Left lung (tissue), 10 donors: Measurements from ENCODE around the gene ADAMTS2. TPM values are rescaled to one million over a fixed set of nuclear protein-coding genes. Genes with fewer than 3 reads are reported as not detected.

Source experiments
- ATAC-seq: fragments of 200-7000 bp; cut with Tn5 transposase; one replicate; pipeline ENCODE4 v1.9.1; 2020; ENCODE audit warnings: moderate library complexity
- DNase-seq, 4 donors: peaks; one replicate each; pipeline ENCODE4 v3.0.0-alpha.2; 2013 to 2020
- H3K27ac ChIP-seq, 2 donors: fragments of 200-600 bp; sonication (generic) in 1 of 2; one replicate each; pipeline versions ENCODE4 v1.5.0 to v1.8.0; 2020 to 2021
- H3K27me3 ChIP-seq, 2 donors: fragments of 200-600 bp; sonication (generic) in 1 of 2; one replicate each; pipeline versions ENCODE4 v1.5.0 to v1.8.0; 2020 to 2021
- H3K36me3 ChIP-seq, 2 donors: fragments of 200-600 bp; sonication (generic) in 1 of 2; one replicate each; pipeline versions ENCODE4 v1.5.0 to v1.8.0; 2020 to 2021
- H3K4me1 ChIP-seq, 2 donors: fragments of 200-600 bp; one replicate each; pipeline ENCODE4 v1.8.0; 2021
- H3K4me3 ChIP-seq, 2 donors: fragments of 200-600 bp; sonication (generic) in 1 of 2; one replicate each; pipeline versions ENCODE4 v1.5.0 to v1.8.0; 2020 to 2021; ENCODE audit warnings: mild to moderate bottlenecking in 1 of 2
- H3K9me3 ChIP-seq, 2 donors: fragments of 200-600 bp; sonication (generic) in 1 of 2; one replicate each; pipeline versions ENCODE4 v1.5.0 to v1.8.0; 2020 to 2021
- intact Hi-C, 2 donors: fragments of 100-400 bp; cut with DNase I; formaldehyde crosslinking; loops; one replicate each; pipeline versions ENCODE4 v1.11.2 to v1.14.2; 2022
- polyA plus RNA-seq, 6 donors: library from polyadenylated mRNA; unstranded; fragments of 120-200 nt; gene quantifications; one replicate each; pipeline ENCODE4 v1.2.1, GENCODE V29; 2013; ENCODE audit not compliant: insufficient read length in 6 of 6
- total RNA-seq, 2 donors: library from RNA; stranded (reverse); fragmentation: NEBNext Ultra II Directional; extraction: Animal tissue kit (Norgen Biotek cat#: 25700); gene quantifications; one replicate each; pipeline ENCODE4 v1.2.1, GENCODE V29; 2021
- TF ChIP-seq, protein P1 (sequence below), 2 donors: fragments of 200-600 bp; sonication (generic) in 1 of 2; IDR thresholded peaks; one replicate each; pipeline versions ENCODE4 v1.5.0 to v1.8.0; 2021; ENCODE audit warnings: antibody characterized with exemption in 2 of 2
- donor health status: DM: no; HTN: yes; CAD: no.
- donor health status: DM: no; HTN: no; CAD: no.

The ADAMTS2 gene
- total and polyA plus RNA-seq, 8 donors = 27.5 to 68.2 (median 36.0) TPM

DNA sequence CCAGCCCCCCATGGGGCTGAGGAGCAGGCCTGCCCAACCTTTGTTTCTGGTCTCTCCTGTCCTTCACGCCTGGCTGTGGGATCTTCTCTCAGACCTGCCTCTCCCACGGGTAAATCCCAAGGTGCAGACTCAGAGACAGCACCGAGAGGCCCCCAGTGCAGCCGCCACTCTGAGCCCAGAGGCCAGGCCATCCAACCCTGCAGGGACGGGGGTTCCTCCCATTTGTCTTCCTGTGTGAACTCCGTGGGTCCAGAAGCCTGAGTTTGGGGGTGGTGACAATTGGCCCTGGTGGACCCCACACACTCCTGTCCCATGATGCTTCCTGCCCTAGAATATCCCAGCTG lies 123.4 kb downstream of the ADAMTS2 start:
- Histone ChIP-seq H3K4me1 (no peaks in the 10 kb centered on the region), H3K36me3 (no peaks in the 10 kb centered on the region), H3K27ac (no peak overlapping the region), H3K27me3 (no peaks in the 10 kb centered on the region), H3K4me3 (no peak overlapping the region), H3K9me3 (peaks cover 0 to 12% of the 10 kb centered on the region in 2 donors)
- ATAC-seq (no peak), DNase-seq (peak in 1 of 4 donors; percentile 39)
- TF ChIP-seq, protein P1, sequence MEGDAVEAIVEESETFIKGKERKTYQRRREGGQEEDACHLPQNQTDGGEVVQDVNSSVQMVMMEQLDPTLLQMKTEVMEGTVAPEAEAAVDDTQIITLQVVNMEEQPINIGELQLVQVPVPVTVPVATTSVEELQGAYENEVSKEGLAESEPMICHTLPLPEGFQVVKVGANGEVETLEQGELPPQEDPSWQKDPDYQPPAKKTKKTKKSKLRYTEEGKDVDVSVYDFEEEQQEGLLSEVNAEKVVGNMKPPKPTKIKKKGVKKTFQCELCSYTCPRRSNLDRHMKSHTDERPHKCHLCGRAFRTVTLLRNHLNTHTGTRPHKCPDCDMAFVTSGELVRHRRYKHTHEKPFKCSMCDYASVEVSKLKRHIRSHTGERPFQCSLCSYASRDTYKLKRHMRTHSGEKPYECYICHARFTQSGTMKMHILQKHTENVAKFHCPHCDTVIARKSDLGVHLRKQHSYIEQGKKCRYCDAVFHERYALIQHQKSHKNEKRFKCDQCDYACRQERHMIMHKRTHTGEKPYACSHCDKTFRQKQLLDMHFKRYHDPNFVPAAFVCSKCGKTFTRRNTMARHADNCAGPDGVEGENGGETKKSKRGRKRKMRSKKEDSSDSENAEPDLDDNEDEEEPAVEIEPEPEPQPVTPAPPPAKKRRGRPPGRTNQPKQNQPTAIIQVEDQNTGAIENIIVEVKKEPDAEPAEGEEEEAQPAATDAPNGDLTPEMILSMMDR (IDR thresholded peaks at IDR 0.05) = no peak
- intact Hi-C loops = no loop called here

DNA sequence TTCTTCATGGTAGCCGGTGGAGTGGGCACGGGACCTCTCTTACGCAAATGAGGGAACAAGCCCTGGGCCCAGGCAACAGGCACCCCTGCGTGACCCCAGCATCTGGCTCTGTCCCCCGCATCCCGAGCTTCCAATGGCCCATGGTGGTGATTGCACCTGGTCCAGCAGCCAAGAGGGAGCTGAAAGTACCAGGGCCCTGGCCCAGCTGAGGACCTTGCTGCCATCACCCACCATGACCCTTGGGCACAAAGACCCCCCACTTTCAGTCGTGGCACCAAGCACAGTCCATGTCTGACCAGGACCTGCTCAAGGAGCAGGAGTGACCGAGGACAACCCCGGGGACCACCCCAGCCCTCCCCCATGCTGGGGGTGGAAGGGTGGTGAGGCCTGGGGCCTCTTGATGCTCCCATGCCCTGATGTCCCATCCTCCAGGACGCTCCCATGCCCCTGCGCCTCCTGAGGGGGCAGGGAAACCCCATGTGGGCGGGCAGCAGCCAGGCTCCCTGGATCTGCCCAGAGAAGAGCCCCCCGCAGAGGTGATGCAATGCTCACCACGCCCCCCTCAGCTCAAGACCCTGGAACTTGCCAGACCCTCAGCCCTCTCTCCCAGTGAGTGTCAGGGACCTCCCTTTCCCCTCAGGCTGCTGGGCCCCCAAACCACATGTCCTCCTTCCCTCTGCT lies 123.9 kb downstream of the ADAMTS2 start:
- intact Hi-C loops = no loop called here
- no peak overlapping the region for H3K27ac ChIP-seq
- H3K27me3 ChIP-seq = no peaks in the 10 kb centered on the region
- no peaks in the 10 kb centered on the region for H3K36me3 ChIP-seq
- peak in 1 of 4 donors; percentile 61 for DNase-seq
- no peak overlapping the region for H3K4me3 ChIP-seq
- peaks cover 0 to 12% of the 10 kb centered on the region in 2 donors for H3K9me3 ChIP-seq
- TF ChIP-seq, protein P1 (IDR thresholded peaks at IDR 0.05) = no peak
- no peak for ATAC-seq
- H3K4me1 ChIP-seq = no peaks in the 10 kb centered on the region

GRCh38 chr5:179220716-179221115 lies 124.5 kb downstream of the ADAMTS2 start:
- no peak overlapping the region for H3K27ac ChIP-seq
- TF ChIP-seq, protein P1 (IDR thresholded peaks at IDR 0.05) = no peak
- DNase-seq (peak in 1 of 4 donors; percentile 45), ATAC-seq (no peak)
- H3K36me3 ChIP-seq = no peaks in the 10 kb centered on the region
- no peaks in the 10 kb centered on the region for H3K27me3 ChIP-seq
- H3K9me3 ChIP-seq = peaks cover 0 to 12% of the 10 kb centered on the region in 2 donors
- H3K4me3 ChIP-seq = no peak overlapping the region
- no peaks in the 10 kb centered on the region for H3K4me1 ChIP-seq
- intact Hi-C loops = no loop called here

- Histone ChIP-seq H3K27me3 (no peaks in the 10 kb centered on the region), H3K36me3 (no peaks in the 10 kb centered on the region), H3K4me3 (no peak overlapping the region), H3K27ac (no peak overlapping the region), H3K9me3 (peaks cover 0 to 12% of the 10 kb centered on the region in 2 donors), H3K4me1 (no peaks in the 10 kb centered on the region)
- ATAC-seq (no peak), DNase-seq (peak in 1 of 4 donors; percentile 62)
- TF ChIP-seq, protein P1 (IDR thresholded peaks at IDR 0.05) = no peak
- intact Hi-C loops = no loop called here
Measured at GRCh38 chr5:179219661-179220620, 125.3 kb downstream of the ADAMTS2 start.

DNA sequence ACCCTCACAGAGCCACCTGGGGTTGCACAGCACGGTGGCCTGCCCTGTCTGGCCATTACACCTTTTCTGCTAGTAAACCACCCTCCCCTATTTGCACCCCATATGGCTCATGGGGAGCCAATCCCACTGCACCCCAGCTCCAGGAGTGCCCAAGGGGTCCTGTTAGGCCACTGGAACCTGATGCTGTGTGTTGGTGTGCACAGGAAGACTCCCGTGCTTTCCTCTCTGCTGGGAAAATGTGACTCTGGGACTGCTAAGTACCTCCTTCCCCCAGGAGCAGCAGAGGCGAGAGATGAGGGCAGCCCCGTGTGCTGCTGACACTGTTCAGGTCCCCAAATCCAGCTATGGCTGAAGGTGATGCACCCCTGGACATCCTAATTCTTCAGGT lies 126.3 kb downstream of the ADAMTS2 start:
- H3K4me3 ChIP-seq = no peak overlapping the region
- intact Hi-C loops = no loop called here

More for the DNA sequence above, 126.3 kb downstream of the ADAMTS2 start:
- Histone ChIP-seq H3K36me3 (no peaks in the 10 kb centered on the region), H3K9me3 (peaks cover 0 to 5% of the 10 kb centered on the region in 2 donors), H3K27ac (no peak overlapping the region), H3K27me3 (no peaks in the 10 kb centered on the region), H3K4me1 (no peaks in the 10 kb centered on the region)
- no peak for ATAC-seq
- TF ChIP-seq, protein P1 (IDR thresholded peaks at IDR 0.05) = no peak
- DNase-seq = peak in 1 of 4 donors; percentile 8
